ENCODE data around the gene MBNL2.
"Not testable (repeated sequence)": the region's sequence is repeated elsewhere in the genome, so short reads cannot be mapped to it uniquely, and the experiment has no call there.

MBNL2 gene, protein sequence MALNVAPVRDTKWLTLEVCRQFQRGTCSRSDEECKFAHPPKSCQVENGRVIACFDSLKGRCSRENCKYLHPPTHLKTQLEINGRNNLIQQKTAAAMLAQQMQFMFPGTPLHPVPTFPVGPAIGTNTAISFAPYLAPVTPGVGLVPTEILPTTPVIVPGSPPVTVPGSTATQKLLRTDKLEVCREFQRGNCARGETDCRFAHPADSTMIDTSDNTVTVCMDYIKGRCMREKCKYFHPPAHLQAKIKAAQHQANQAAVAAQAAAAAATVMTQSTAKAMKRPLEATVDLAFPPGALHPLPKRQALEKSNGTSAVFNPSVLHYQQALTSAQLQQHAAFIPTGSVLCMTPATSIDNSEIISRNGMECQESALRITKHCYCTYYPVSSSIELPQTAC

DNA sequence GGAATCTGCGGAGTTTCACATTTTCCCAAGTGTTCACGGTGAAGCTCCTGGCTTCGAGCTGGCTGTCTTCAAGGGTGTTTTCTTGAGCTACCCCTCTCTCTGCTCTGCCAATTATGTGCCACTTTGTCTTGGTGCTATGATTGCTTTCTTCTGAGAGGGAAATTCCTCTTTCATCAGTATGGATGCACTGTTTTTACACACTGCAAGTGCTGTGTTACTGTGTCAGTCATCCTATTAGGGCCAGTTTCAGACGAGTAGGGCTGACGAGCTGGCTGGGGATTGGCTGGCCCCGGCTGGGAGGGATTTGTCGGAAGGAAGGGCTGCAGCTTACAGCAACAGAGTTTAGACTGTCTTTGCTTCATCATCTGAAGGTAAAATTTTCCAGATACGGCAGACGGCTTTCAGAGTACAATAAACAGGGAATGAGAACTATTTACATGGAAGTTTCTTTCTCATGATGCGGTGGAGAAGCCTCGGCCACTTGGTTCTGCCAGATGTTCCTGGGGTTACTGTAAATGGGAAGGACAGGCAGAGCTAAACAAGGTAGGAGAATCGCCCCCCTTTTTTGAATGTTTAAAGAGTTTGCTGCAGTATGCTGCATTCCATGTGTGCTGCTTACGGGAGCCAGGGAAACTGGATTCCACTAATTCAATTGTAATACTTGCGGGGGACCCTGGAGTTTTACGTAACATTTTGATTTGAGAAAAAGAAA, at the start of gene MBNL2:
Gene MBNL2, plus strand, starts transcription at position 345 of the 712 bp plus-strand sequence. CDS start 53,903 bp downstream, outside the sequence.
- peak; percentile 47 for DNase-seq (ENCODE audit: low read depth)

DNA sequence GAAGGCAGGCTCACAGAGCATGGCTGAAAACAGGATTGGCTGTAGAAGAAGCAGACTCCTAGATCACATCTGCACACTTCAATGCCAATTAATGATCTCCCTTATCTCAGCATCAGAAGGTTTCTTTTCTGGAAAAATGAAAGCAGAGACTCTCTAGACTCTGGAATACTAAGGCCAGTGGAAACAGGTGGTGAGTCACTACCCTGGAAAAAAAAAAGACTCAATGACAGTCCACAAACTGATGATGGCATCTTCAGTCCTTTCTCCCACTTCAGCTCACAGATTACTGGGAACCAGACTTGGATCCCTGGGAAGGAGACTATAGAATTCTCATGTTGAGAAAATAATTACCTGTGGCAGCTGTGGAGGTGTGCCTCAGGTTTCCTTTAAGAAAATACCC, 47.5 kb upstream of the MBNL2 start:
- DNase-seq (ENCODE audit: low read depth), result no peak

- DNase-seq (ENCODE audit: low read depth), result no peak
Observed at GRCh38 chr13:97175041-97175440, 47.1 kb upstream of the MBNL2 start.

- DNase-seq (ENCODE audit: low read depth), result no peak
Observed at GRCh38 chr13:97179501-97179900, 42.6 kb upstream of the MBNL2 start.

DNA sequence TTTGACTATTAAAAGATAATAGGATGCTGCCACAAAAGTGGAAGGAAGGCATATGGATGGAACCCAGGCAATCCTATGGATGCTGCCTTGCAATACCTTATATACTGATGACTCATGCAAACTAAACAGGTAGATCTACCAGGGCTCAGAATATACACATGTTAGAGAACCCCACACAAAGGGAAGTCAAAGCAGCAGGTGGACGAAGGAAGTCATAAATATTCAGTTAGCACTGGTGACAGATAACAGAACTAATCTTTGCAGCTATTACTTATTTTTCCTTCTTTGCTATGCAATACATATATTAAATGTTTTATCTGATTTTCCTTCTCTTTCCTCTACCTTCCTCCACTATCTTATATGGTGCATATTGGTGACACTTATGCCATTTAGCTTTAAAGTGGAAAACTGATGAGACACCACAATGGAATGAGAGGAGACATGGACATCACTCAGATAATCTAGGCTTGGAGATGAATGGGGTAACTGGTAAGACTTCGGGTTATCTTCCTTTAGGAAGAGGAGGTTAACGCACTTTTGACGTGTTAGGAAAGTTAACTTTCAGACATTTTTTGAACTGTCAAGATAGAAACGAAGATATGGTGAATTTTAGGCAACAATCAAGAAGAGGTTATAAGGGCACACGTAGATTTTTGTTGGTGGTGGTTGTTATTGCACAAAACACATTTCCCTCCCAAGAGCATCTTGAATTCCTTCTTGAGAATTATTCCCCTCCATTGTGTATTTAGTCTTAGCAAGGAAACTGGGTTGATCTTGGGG, 39.8 kb upstream of the MBNL2 start:
- no peak for DNase-seq (ENCODE audit: low read depth)

GRCh38 chr13:97185291-97185690, 36.8 kb upstream of the MBNL2 start:
- DNase-seq (ENCODE audit: low read depth), result no peak

DNA sequence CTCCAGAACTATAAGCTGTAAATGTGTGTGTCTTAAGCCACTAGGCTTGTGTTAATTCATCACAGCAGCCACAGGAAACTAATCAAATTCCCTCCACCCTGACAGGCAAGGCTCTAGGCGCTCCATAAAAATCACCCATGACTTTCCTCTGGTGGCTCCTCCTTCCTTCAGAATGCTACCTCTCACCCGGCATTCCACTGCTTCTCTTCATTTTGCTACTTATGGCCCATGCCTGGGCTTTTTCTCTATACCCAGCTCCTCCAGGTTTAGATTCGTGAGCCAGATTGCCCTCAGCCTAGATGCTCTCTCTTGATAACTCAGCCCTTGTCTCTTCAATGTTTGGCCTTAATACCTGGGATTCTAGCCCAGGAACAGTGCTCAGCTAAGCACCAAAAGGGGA, 36.4 kb upstream of the MBNL2 start:
- no peak for DNase-seq (ENCODE audit: low read depth)

GRCh38 chr13:97188207-97188606, 33.9 kb upstream of the MBNL2 start:
- DNase-seq (ENCODE audit: low read depth), result no peak

DNA sequence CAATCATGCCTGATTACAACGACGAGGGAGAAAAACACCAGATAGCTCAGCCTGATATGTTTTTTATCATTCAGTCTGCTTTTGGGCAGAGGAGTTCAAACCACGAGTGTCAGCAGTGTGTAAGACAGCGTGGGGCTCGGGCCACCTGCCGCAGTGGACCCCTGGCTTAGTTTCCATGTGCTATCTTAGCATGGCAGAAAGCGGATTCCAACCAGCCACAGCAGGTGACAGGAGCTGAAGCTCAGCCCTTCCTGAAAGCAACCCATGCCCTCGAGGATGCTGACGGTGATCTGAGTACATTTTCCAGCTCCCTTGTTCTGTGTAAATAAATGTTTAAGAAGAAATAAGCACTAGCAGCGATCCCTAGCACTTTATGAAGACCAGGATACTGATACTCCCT, 32.2 kb upstream of the MBNL2 start:
- no peak for DNase-seq (ENCODE audit: low read depth)

GRCh38 chr13:97191142-97191541, 31.0 kb upstream of the MBNL2 start:
- no peak for DNase-seq (ENCODE audit: low read depth)

GRCh38 chr13:97191615-97192014, 30.5 kb upstream of the MBNL2 start:
- DNase-seq (ENCODE audit: low read depth), result no peak

DNA sequence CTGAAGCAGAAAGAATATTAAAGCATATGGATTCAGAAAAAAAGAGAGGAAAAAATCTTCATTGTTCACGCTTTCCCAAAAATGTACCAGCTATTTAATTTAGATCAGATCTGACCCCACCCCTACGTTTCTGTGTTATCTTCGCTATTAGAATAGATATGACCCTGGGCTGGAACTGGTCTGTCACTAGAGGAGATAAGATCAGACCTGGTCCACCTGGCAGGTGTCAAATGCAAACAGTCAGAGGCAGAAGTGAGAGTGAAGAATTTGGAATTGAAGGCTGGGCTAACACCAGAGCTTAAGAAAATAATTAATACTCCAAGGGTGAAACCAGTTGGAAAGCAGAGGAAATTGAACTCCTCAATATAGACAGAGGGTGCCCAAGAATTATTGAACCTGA, 30.0 kb upstream of the MBNL2 start:
- DNase-seq (ENCODE audit: low read depth), result no peak

GRCh38 chr13:97193577-97193976, 28.6 kb upstream of the MBNL2 start:
- DNase-seq (ENCODE audit: low read depth), result no peak

DNA sequence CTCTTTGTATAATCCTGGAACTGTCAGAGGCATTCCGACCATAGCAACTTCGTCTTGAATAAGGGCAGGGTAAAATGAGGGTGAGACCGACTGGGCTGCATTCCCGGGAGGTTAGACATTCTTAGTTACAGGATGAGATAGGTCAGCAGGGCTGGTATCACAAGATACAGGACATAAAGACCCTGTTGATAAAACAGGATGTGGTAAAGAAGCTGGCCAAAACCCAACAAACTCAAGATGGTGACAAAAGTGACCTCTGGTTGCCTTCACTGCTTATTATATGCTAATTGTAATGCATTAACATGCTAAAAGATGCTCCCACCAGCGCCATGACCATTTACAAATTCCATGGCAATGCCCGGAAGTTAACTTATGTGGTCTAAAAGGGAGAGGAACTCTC, 27.7 kb upstream of the MBNL2 start:
- no peak for DNase-seq (ENCODE audit: low read depth)

DNA sequence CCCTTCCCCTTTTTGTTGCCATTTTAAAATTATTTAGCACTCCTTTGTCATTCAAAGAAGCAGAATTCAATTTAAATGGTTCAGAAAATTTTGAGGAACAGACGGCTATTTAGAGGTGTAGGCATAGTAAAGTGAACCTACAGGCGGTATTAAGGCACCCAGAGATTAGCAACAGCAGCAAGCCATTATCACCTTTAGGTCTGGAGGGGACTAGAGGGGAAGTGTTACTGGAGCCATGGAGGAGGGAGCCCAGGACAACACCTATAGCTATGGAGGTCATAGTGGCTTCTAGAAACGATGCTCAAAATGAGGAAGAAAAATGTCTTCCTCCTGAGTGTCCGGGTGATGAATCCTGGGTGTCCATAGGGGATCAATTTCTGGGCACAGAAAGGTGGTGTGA, 25.8 kb upstream of the MBNL2 start:
- DNase-seq (ENCODE audit: low read depth), result no peak

- DNase-seq (ENCODE audit: low read depth), result no peak
Observed at GRCh38 chr13:97198753-97199152, 23.4 kb upstream of the MBNL2 start.

GRCh38 chr13:97199451-97199850, 22.7 kb upstream of the MBNL2 start:
- no peak for DNase-seq (ENCODE audit: low read depth)

GRCh38 chr13:97200081-97200942, 21.8 kb upstream of the MBNL2 start:
- DNase-seq (ENCODE audit: low read depth), result no peak

DNA sequence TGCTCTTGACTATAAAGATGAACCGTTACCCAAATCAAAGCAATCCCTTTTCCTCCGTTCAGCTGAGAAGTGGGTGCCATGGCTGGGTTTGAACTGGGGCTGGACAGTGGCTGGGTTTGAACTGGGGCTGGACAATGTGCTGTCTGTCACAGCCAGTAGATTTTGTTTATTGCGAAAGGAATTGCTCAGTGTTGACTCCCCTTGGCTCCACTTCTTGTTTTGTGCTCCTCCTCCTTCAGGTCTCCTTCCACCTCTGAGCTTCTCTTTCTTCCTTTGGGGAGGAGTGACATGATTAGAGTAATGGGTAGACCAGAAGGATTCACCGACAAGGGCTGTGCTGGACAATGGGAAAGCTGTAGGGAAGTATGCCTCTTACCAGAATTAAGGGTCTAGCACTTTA, 19.4 kb upstream of the MBNL2 start:
- no peak for DNase-seq (ENCODE audit: low read depth)

- DNase-seq (ENCODE audit: low read depth), result no peak
Observed at GRCh38 chr13:97205465-97205864, 16.7 kb upstream of the MBNL2 start.

DNA sequence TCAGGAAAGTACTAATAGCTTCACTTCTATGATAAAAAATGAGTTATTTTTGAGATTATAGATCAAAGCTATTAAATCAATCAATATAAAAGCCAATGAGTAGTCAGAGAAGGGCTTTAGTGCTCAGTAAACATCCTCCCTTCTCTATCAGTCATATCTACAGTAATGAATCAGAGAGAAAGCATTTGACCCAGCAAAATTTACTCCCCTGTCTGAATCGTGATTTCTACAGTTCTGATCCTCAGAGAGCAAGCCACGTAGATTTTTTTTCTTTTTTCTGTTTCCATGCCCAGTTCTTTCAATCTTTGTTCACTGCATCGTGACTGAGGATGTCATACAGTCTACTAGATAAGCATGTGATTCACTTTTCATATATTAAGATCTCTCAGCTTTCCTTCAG, 16.2 kb upstream of the MBNL2 start:
- DNase-seq (ENCODE audit: low read depth), result no peak

- DNase-seq (ENCODE audit: low read depth), result not testable (repeated sequence)
Observed at GRCh38 chr13:97207252-97207651, 14.9 kb upstream of the MBNL2 start.
